ENCODE data around the gene R3HDM4.
"Not testable (repeated sequence)": the region's sequence is repeated elsewhere in the genome, so short reads cannot be mapped to it uniquely, and the experiment has no call there.

The R3HDM4 gene

GRCh38 chr19:892894-893689 lies 19.9 kb downstream of the R3HDM4 start, which contains the start of the genes MED16 and RNU6-9:
TSS of gene MED16 (minus strand) at chr19:893187. CDS start at chr19:891131, 2,056 bp downstream.
TSS of gene RNU6-9 (plus strand) at chr19:893484.
- peak within 1 kb of the TSS; percentile 95 for H3K27ac ChIP-seq (replicated peaks)
- peak; percentile 37; the same call in 1 of the 2 replicates for TF ChIP-seq POLR2AphosphoS5 (IDR thresholded peaks at IDR 0.05; ENCODE audit: low read depth)
- TF ChIP-seq GABPA (IDR thresholded peaks at IDR 0.05; ENCODE audit: low read depth), result no peak
- peak; percentile 13 for TF ChIP-seq REST (IDR thresholded peaks at IDR 0.05; ENCODE audit: insufficient replicate concordance, low read depth)
- no peaks in the 10 kb centered on the region for H3K27me3 ChIP-seq (ENCODE audit: insufficient read depth, poor library complexity, severe bottlenecking)
- peak within 1 kb of the TSS; percentile 90 for H3K4me3 ChIP-seq (replicated peaks; ENCODE audit: insufficient read depth, low read length)
- DNase-seq (ENCODE audit: low read depth in 1 of 2, low spot score in 1 of 2), result peak; percentile 84 to 92

GRCh38 chr19:892243-892893 lies 20.7 kb downstream of the R3HDM4 start:
- TF ChIP-seq GABPA (IDR thresholded peaks at IDR 0.05; ENCODE audit: low read depth) (no peak), SPI1 (IDR thresholded peaks at IDR 0.05; ENCODE audit: borderline replicate concordance, low read depth) (no peak), REST (IDR thresholded peaks at IDR 0.05; ENCODE audit: insufficient replicate concordance, low read depth) (no peak), CTCF (IDR thresholded peaks at IDR 0.05; ENCODE audit: insufficient read depth, low read length) (no peak), POLR2AphosphoS5 (IDR thresholded peaks at IDR 0.05; ENCODE audit: low read depth) (no peak)
- H3K4me3 ChIP-seq (replicated peaks; ENCODE audit: insufficient read depth, low read length), result peak overlapping the region; percentile 90
- peak overlapping the region; percentile 69 for H3K27ac ChIP-seq (replicated peaks)
- DNase-seq (ENCODE audit: low read depth in 1 of 2, low spot score in 1 of 2), result no peak
- H3K27me3 ChIP-seq (ENCODE audit: insufficient read depth, poor library complexity, severe bottlenecking), result no peaks in the 10 kb centered on the region

- Histone ChIP-seq H3K27ac (replicated peaks) (peak overlapping the region; percentile 69; the same call in 1 of the 2 replicates), H3K4me3 (replicated peaks; ENCODE audit: insufficient read depth, low read length) (peak overlapping the region; percentile 90)
- not testable (repeated sequence) for H3K27me3 ChIP-seq (ENCODE audit: insufficient read depth, poor library complexity, severe bottlenecking); DNase-seq (ENCODE audit: low read depth in 1 of 2, low spot score in 1 of 2)
Observed at GRCh38 chr19:891421-892200, 21.4 kb downstream of the R3HDM4 start.

GRCh38 chr19:890831-891230 lies 22.2 kb downstream of the R3HDM4 start:
- Histone ChIP-seq H3K27ac (replicated peaks) (no peak overlapping the region), H3K27me3 (ENCODE audit: insufficient read depth, poor library complexity, severe bottlenecking) (no peaks in the 10 kb centered on the region), H3K4me3 (replicated peaks; ENCODE audit: insufficient read depth, low read length) (no peak overlapping the region)
- no peak for TF ChIP-seq REST (IDR thresholded peaks at IDR 0.05; ENCODE audit: insufficient replicate concordance, low read depth)
- TF ChIP-seq POLR2AphosphoS5 (IDR thresholded peaks at IDR 0.05; ENCODE audit: low read depth), result no peak
- no peak for TF ChIP-seq GABPA (IDR thresholded peaks at IDR 0.05; ENCODE audit: low read depth)
- TF ChIP-seq CTCF (IDR thresholded peaks at IDR 0.05; ENCODE audit: insufficient read depth, low read length), result no peak
- no peak for TF ChIP-seq SPI1 (IDR thresholded peaks at IDR 0.05; ENCODE audit: borderline replicate concordance, low read depth)
- DNase-seq (ENCODE audit: low read depth in 1 of 2, low spot score in 1 of 2), result no peak

Measured in HL-60 (cell line).